Glutamatergic neuron (in vitro differentiated cells): ENCODE measurements around the gene PPP2R2B. TPM values are rescaled to one million over a fixed set of nuclear protein-coding genes. Genes with fewer than 3 reads are reported as not detected.

Experiments
- DNase-seq: peaks from one replicate; pipeline ENCODE4 v3.0.0; 2022
- H3K27ac Mint-ChIP-seq: one replicate; pipeline ENCODE4 v1.8.0; 2020; ENCODE audit warnings: mild to moderate bottlenecking, mixed read lengths, inconsistent platforms; ENCODE audit not compliant: unreplicated experiment
- H3K27me3 Mint-ChIP-seq: one replicate; pipeline ENCODE4 v1.8.0; 2020; ENCODE audit warnings: mild to moderate bottlenecking, moderate library complexity, mixed read lengths, inconsistent platforms; ENCODE audit not compliant: unreplicated experiment
- H3K36me3 Mint-ChIP-seq: one replicate; pipeline ENCODE4 v1.8.0; 2020; ENCODE audit warnings: mild to moderate bottlenecking, mixed read lengths, inconsistent platforms; ENCODE audit not compliant: unreplicated experiment
- H3K4me1 Mint-ChIP-seq: one replicate; pipeline ENCODE4 v1.8.0; 2020; ENCODE audit warnings: mild to moderate bottlenecking, low read depth, mixed read lengths, inconsistent platforms; ENCODE audit not compliant: unreplicated experiment
- H3K4me3 Mint-ChIP-seq: one replicate; pipeline ENCODE4 v1.8.0; 2020; ENCODE audit warnings: mild to moderate bottlenecking, mixed read lengths, inconsistent platforms; ENCODE audit not compliant: unreplicated experiment
- H3K9me3 Mint-ChIP-seq: one replicate; pipeline ENCODE4 v1.8.0; 2020; ENCODE audit warnings: mild to moderate bottlenecking, moderate library complexity, mixed read lengths, inconsistent platforms; ENCODE audit not compliant: unreplicated experiment
- total RNA-seq: library from RNA; stranded (reverse); fragmentation: NEBNext Ultra II Directional; extraction: Animal tissue kit (Norgen Biotek cat#: 25700); gene quantifications from one replicate; pipeline ENCODE4 v1.2.1, GENCODE V29; 2021; ENCODE audit not compliant: unreplicated experiment
- TF ChIP-seq, protein P1 (sequence below): fragments of 200-600 bp; sonication (generic); IDR thresholded peaks from one replicate; pipeline ENCODE4 v1.5.0; 2021; ENCODE audit not compliant: partially characterized antibody, unreplicated experiment

The PPP2R2B gene
- total RNA-seq, 1 donor from 2014 or later = 11.4 TPM

DNA sequence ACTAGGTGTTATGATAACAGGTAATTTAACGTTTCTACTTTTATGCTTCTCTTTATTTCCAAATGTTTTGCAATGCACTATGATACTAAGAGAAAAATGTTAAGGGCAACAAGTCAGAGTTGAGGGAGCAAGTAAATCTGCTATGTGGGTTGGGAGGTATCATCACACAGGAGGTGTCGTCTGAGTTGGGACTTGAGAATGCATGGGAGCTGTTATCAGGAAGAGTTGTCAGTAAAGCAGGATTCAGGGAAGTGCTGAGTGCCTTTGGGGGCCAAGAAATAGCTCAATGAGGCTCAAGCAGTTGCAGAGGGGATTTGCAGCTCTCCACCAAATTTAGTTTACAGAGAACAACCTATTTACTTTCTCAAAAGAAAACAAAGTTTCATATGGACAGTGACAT is 108.0 kb downstream of the PPP2R2B start:
- H3K4me3 Mint-ChIP-seq = no peak overlapping the region
- TF ChIP-seq, protein P1, sequence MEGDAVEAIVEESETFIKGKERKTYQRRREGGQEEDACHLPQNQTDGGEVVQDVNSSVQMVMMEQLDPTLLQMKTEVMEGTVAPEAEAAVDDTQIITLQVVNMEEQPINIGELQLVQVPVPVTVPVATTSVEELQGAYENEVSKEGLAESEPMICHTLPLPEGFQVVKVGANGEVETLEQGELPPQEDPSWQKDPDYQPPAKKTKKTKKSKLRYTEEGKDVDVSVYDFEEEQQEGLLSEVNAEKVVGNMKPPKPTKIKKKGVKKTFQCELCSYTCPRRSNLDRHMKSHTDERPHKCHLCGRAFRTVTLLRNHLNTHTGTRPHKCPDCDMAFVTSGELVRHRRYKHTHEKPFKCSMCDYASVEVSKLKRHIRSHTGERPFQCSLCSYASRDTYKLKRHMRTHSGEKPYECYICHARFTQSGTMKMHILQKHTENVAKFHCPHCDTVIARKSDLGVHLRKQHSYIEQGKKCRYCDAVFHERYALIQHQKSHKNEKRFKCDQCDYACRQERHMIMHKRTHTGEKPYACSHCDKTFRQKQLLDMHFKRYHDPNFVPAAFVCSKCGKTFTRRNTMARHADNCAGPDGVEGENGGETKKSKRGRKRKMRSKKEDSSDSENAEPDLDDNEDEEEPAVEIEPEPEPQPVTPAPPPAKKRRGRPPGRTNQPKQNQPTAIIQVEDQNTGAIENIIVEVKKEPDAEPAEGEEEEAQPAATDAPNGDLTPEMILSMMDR = no peak
- no peak overlapping the region for H3K27ac Mint-ChIP-seq
- H3K27me3 Mint-ChIP-seq = no peaks in the 10 kb centered on the region
- no peaks in the 10 kb centered on the region for H3K36me3 Mint-ChIP-seq
- no peak for DNase-seq
- H3K4me1 Mint-ChIP-seq = no peaks in the 10 kb centered on the region
- no peaks in the 10 kb centered on the region for H3K9me3 Mint-ChIP-seq

- no peak for DNase-seq
- no peak overlapping the region for H3K27ac Mint-ChIP-seq
- H3K4me1 Mint-ChIP-seq = no peaks in the 10 kb centered on the region
- TF ChIP-seq, protein P1 = no peak
- H3K36me3 Mint-ChIP-seq = no peaks in the 10 kb centered on the region
- H3K27me3 Mint-ChIP-seq = no peaks in the 10 kb centered on the region
- H3K4me3 Mint-ChIP-seq = no peak overlapping the region
- no peaks in the 10 kb centered on the region for H3K9me3 Mint-ChIP-seq
These were observed 111.0 kb downstream of the PPP2R2B start for GRCh38 chr5:146767534-146767933.

- H3K4me3 Mint-ChIP-seq = no peak overlapping the region
- H3K36me3 Mint-ChIP-seq = no peaks in the 10 kb centered on the region
- H3K9me3 Mint-ChIP-seq = no peaks in the 10 kb centered on the region
- no peaks in the 10 kb centered on the region for H3K4me1 Mint-ChIP-seq
- no peak for DNase-seq
- H3K27ac Mint-ChIP-seq = no peak overlapping the region
- H3K27me3 Mint-ChIP-seq = no peaks in the 10 kb centered on the region
- TF ChIP-seq, protein P1 = no peak
These were observed 112.5 kb downstream of the PPP2R2B start for GRCh38 chr5:146766013-146766412.

- no peaks in the 10 kb centered on the region for H3K27me3 Mint-ChIP-seq
- no peak overlapping the region for H3K27ac Mint-ChIP-seq
- no peaks in the 10 kb centered on the region for H3K36me3 Mint-ChIP-seq
- no peak overlapping the region for H3K4me3 Mint-ChIP-seq
- no peak for DNase-seq
- TF ChIP-seq, protein P1 = no peak
- no peaks in the 10 kb centered on the region for H3K4me1 Mint-ChIP-seq
- H3K9me3 Mint-ChIP-seq = no peaks in the 10 kb centered on the region
These were observed 113.3 kb downstream of the PPP2R2B start for GRCh38 chr5:146765089-146765832.

DNA sequence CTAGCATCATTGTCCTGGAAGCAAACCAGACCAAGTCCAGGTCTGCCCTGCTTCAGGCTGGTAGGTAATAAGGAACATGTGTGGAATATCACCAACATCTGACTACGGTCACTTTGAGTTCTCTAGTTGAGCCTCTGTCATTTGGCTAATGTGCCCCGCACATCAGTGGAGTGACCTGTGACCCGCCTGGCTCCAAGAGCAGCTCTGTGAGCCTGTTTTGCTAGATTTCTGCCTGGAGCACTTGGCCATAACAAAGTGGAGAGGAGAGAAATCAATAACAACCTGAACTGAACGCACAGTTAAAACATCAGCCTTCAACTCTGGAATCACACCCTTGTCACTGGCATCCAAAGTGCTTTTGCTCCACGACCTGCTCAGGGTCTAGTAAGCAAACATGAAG is 115.7 kb downstream of the PPP2R2B start:
- no peaks in the 10 kb centered on the region for H3K36me3 Mint-ChIP-seq
- no peaks in the 10 kb centered on the region for H3K27me3 Mint-ChIP-seq
- DNase-seq = no peak
- TF ChIP-seq, protein P1 = no peak
- H3K4me3 Mint-ChIP-seq = no peak overlapping the region
- no peaks in the 10 kb centered on the region for H3K9me3 Mint-ChIP-seq
- no peak overlapping the region for H3K27ac Mint-ChIP-seq
- no peaks in the 10 kb centered on the region for H3K4me1 Mint-ChIP-seq
